GM06990 (cell line): ENCODE measurements around the gene TP53TG5.

Experiments used
- DNase-seq: peaks from one replicate; pipeline ENCODE4 v3.0.0-alpha.2; 2011; ENCODE audit not compliant: insufficient read length; ENCODE audit errors: extremely low read depth
- H3K27me3 ChIP-seq: replicated peaks from 2 replicates; pipeline ENCODE4 v1.6.0; 2011; ENCODE audit warnings: low read length; ENCODE audit not compliant: control insufficient read depth, insufficient read depth
- H3K36me3 ChIP-seq: 2 replicates; pipeline ENCODE4 v1.5.1; 2011; ENCODE audit warnings: low read length; ENCODE audit not compliant: control insufficient read depth, insufficient read depth
- H3K4me3 ChIP-seq: replicated peaks from 2 replicates; pipeline ENCODE4 v1.5.1; 2011; ENCODE audit warnings: low read depth, mild to moderate bottlenecking, control low read depth, low read length
- CTCF ChIP-seq: IDR thresholded peaks from 2 replicates; pipeline ENCODE4 v1.5.1; 2011; ENCODE audit warnings: low read length, control low read depth, mild to moderate bottlenecking, inconsistent platforms; ENCODE audit not compliant: insufficient read depth, poor library complexity, severe bottlenecking

Gene TP53TG5

GRCh38 chr20:45420125-45420524 is 42.0 kb upstream of the TP53TG5 start:
- H3K27me3 ChIP-seq = no peaks in the 10 kb centered on the region
- no peak for TF ChIP-seq CTCF
- H3K4me3 ChIP-seq = no peak overlapping the region
- H3K36me3 ChIP-seq = peaks cover 25% of the 10 kb centered on the region
- DNase-seq = no peak

- Histone ChIP-seq H3K36me3 (peaks cover 23% of the 10 kb centered on the region), H3K4me3 (no peak overlapping the region), H3K27me3 (no peaks in the 10 kb centered on the region)
- TF ChIP-seq CTCF = no peak
- DNase-seq = peak; percentile 46
Observed at GRCh38 chr20:45419188-45420091, 41.3 kb upstream of the TP53TG5 start.

DNA sequence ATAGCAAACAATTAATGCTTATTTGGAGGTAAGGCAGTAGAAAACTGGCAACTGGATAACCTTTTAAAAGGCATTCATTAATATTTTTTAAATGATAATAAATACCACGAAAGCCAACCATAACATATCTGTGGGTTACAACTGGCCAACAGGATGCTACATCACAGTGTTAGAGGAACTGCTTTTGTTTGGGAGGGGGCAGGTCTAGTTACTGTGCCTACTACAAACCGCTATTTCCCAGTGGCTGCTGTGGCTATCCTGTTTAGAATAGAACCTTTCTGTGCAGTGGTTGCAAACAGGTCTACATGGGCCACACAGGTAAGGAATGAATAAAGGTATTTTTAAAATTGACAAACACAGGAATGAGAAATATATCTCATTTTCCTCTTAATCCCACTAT is 38.8 kb upstream of the TP53TG5 start:
- TF ChIP-seq CTCF = no peak
- peaks cover 16% of the 10 kb centered on the region for H3K36me3 ChIP-seq
- no peaks in the 10 kb centered on the region for H3K27me3 ChIP-seq
- no peak for DNase-seq
- H3K4me3 ChIP-seq = peak overlapping the region; percentile 98

DNA sequence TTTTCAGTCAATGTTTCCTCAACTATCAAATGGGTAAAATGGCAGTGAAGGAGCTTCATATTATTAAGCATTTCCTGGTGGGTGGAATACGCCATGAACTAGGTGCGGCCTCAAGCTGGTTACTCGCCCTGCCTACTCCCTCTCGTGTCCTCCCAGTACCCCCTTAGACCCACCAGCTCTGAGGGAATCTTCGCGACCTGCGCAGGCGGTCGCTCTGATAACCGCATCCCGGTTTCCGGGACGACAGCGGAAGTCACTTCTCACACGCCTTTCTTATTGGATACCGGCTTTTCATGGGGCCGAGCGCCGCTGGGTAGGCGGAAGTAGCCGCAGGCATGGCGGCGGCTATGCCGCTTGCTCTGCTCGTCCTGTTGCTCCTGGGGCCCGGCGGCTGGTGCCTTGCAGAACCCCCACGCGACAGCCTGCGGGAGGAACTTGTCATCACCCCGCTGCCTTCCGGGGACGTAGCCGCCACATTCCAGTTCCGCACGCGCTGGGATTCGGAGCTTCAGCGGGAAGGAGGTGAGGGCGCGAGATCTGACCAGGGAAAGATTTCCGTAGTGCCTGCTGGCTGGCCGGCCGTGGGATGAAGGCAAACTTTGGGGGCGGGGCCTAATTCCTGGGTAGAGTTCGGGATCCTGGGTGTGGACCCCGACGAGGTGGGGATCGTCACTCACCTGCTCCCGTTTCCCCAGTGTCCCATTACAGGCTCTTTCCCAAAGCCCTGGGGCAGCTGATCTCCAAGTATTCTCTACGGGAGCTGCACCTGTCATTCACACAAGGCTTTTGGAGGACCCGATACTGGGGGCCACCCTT is 37.9 kb upstream of the TP53TG5 start, which contains the start of gene PIGT:
Gene PIGT (plus strand): TSS at position 320 of the 816 bp plus-strand sequence. CDS start 16 bp downstream, at position 336.
- TF ChIP-seq CTCF = no peak
- peaks cover 11% of the 10 kb centered on the region for H3K36me3 ChIP-seq
- H3K27me3 ChIP-seq = no peaks in the 10 kb centered on the region
- peak within 1 kb of the TSS; percentile 98 for H3K4me3 ChIP-seq
- peak; percentile 84 for DNase-seq

- TF ChIP-seq CTCF = no peak
- no peaks in the 10 kb centered on the region for H3K27me3 ChIP-seq
- H3K4me3 ChIP-seq = no peak overlapping the region
- DNase-seq = no peak
- peaks cover 1% of the 10 kb centered on the region for H3K36me3 ChIP-seq
Observed at GRCh38 chr20:45413479-45413878, 35.4 kb upstream of the TP53TG5 start.
